ENCODE measurements around the gene APEH.
A peak's percentile ranks its signal among the peaks of the same experiment; 100 is the strongest.

Gene APEH

DNA sequence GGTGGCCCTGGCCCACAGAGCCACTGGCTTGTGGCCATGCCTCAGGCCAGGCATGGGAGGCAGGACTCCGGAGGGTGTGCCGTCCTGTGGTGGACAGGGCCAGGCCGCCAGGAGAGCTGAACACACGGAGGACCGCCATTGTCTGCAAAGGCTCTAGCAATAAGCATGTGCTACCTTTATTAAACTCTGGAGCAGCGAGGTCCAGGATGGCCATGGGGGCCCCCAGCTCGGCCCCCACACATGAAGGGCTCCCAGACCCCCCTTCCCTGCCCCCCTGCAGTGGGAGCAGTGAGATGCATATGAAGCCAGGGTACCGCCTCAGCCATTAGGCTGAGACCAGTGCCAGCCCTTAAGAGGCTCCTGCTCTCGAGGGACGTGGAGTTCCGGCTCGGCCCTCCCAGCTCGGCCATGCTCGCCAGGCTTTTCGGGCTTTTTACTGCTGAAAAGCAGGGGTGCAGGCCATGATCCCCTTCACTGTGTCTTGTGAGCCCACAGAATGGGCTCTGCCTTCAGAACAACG, 42.6 kb downstream of the APEH start:
- H3K36me3 ChIP-seq (ENCODE audit: control insufficient read depth, insufficient read depth, low read length): peaks cover 3% of the 10 kb centered on the region
- no peak for DNase-seq

GRCh38 chr3:49717211-49717958, 43.2 kb downstream of the APEH start:
- Histone ChIP-seq H3K9ac (ENCODE audit: low read length) (no peak overlapping the region), H3K4me1 (ENCODE audit: control insufficient read depth, low read depth, low read length) (no peaks in the 10 kb centered on the region), H3K27me3 (ENCODE audit: insufficient read depth, low read length, poor library complexity) (no peaks in the 10 kb centered on the region), H3K4me3 (ENCODE audit: low read length) (no peak overlapping the region), H4K8ac (ENCODE audit: low read depth, low read length) (no peak overlapping the region), H2BK120ac (ENCODE audit: low read depth, low read length) (no peak overlapping the region), H2BK5ac (ENCODE audit: low read length) (no peak overlapping the region), H3K79me1 (ENCODE audit: low read length) (peaks cover 2% of the 10 kb centered on the region), H3K79me2 (ENCODE audit: control insufficient read depth, insufficient read depth, low read length) (no peaks in the 10 kb centered on the region), H3K4ac (ENCODE audit: low read depth, low read length) (no peak overlapping the region), H3K23ac (ENCODE audit: low read length) (no peak overlapping the region), H3K56ac (ENCODE audit: low read length) (no peak overlapping the region), H2BK15ac (replicated peaks; ENCODE audit: low read depth) (no peak overlapping the region), H2AK5ac (ENCODE audit: low read length) (no peak overlapping the region), H3K4me2 (ENCODE audit: low read length) (no peak overlapping the region), H3K27ac (ENCODE audit: low read depth, low read length) (no peak overlapping the region), H3K36me3 (ENCODE audit: control insufficient read depth, insufficient read depth, low read length) (peaks cover 5% of the 10 kb centered on the region), H3K18ac (ENCODE audit: low read length) (no peak overlapping the region), H4K5ac (ENCODE audit: low read length) (no peak overlapping the region)
- no CpG with 5 or more reads among the region's 14 CpGs for WGBS (ENCODE audit: extremely low coverage, insufficient coverage, low lambda C conversion rate)
- no peak for DNase-seq

More for the DNA sequence above, 42.6 kb downstream of the APEH start:
- no peak overlapping the region for H3K18ac ChIP-seq (ENCODE audit: low read length)
- H2BK5ac ChIP-seq (ENCODE audit: low read length): no peak overlapping the region
- H3K4me1 ChIP-seq (ENCODE audit: control insufficient read depth, low read depth, low read length): no peaks in the 10 kb centered on the region
- no peak overlapping the region for H4K8ac ChIP-seq (ENCODE audit: low read depth, low read length)
- WGBS (ENCODE audit: extremely low coverage, insufficient coverage, low lambda C conversion rate): no CpG with 5 or more reads among the region's 16 CpGs
- H3K4me3 ChIP-seq (ENCODE audit: low read length): no peak overlapping the region
- no peaks in the 10 kb centered on the region for H3K79me2 ChIP-seq (ENCODE audit: control insufficient read depth, insufficient read depth, low read length)
- no peak overlapping the region for H4K5ac ChIP-seq (ENCODE audit: low read length)
- H3K4me2 ChIP-seq (ENCODE audit: low read length): no peak overlapping the region
- H2BK120ac ChIP-seq (ENCODE audit: low read depth, low read length): no peak overlapping the region
- no peak overlapping the region for H3K4ac ChIP-seq (ENCODE audit: low read depth, low read length)
- no peak overlapping the region for H3K9ac ChIP-seq (ENCODE audit: low read length)
- H3K27ac ChIP-seq (ENCODE audit: low read depth, low read length): no peak overlapping the region
- no peaks in the 10 kb centered on the region for H3K27me3 ChIP-seq (ENCODE audit: insufficient read depth, low read length, poor library complexity)
- H2BK15ac ChIP-seq (replicated peaks; ENCODE audit: low read depth): no peak overlapping the region
- no peaks in the 10 kb centered on the region for H3K79me1 ChIP-seq (ENCODE audit: low read length)
- H3K23ac ChIP-seq (ENCODE audit: low read length): no peak overlapping the region
- H3K56ac ChIP-seq (ENCODE audit: low read length): no peak overlapping the region
- no peak overlapping the region for H2AK5ac ChIP-seq (ENCODE audit: low read length)

GRCh38 chr3:49717959-49718857, 44.1 kb downstream of the APEH start:
- H2BK15ac ChIP-seq (replicated peaks; ENCODE audit: low read depth): no peak overlapping the region
- no peak overlapping the region for H2AK5ac ChIP-seq (ENCODE audit: low read length)
- H3K27ac ChIP-seq (ENCODE audit: low read depth, low read length): no peak overlapping the region
- H4K8ac ChIP-seq (ENCODE audit: low read depth, low read length): no peak overlapping the region
- peaks cover 10% of the 10 kb centered on the region for H3K79me1 ChIP-seq (ENCODE audit: low read length)
- no peaks in the 10 kb centered on the region for H3K27me3 ChIP-seq (ENCODE audit: insufficient read depth, low read length, poor library complexity)
- no CpG with 5 or more reads among the region's 75 CpGs for WGBS (ENCODE audit: extremely low coverage, insufficient coverage, low lambda C conversion rate)
- peaks cover 7% of the 10 kb centered on the region for H3K79me2 ChIP-seq (ENCODE audit: control insufficient read depth, insufficient read depth, low read length)
- H3K4me1 ChIP-seq (ENCODE audit: control insufficient read depth, low read depth, low read length): peaks cover 4% of the 10 kb centered on the region
- H2BK5ac ChIP-seq (ENCODE audit: low read length): no peak overlapping the region
- H3K4ac ChIP-seq (ENCODE audit: low read depth, low read length): no peak overlapping the region
- no peak for DNase-seq
- H3K56ac ChIP-seq (ENCODE audit: low read length): peak overlapping the region; percentile 89
- peak overlapping the region; percentile 73 for H3K9ac ChIP-seq (ENCODE audit: low read length)
- H3K36me3 ChIP-seq (ENCODE audit: control insufficient read depth, insufficient read depth, low read length): peaks cover 5% of the 10 kb centered on the region
- H3K4me2 ChIP-seq (ENCODE audit: low read length): no peak overlapping the region
- H3K4me3 ChIP-seq (ENCODE audit: low read length): no peak overlapping the region
- peak overlapping the region; percentile 1 for H3K23ac ChIP-seq (ENCODE audit: low read length)
- no peak overlapping the region for H2BK120ac ChIP-seq (ENCODE audit: low read depth, low read length)
- no peak overlapping the region for H3K18ac ChIP-seq (ENCODE audit: low read length)
- H4K5ac ChIP-seq (ENCODE audit: low read length): no peak overlapping the region

GRCh38 chr3:49718858-49719213, 44.7 kb downstream of the APEH start:
- H4K8ac ChIP-seq (ENCODE audit: low read depth, low read length): no peak overlapping the region
- peaks cover 12% of the 10 kb centered on the region for H3K79me1 ChIP-seq (ENCODE audit: low read length)
- DNase-seq: no peak
- H4K5ac ChIP-seq (ENCODE audit: low read length): no peak overlapping the region
- peak overlapping the region; percentile 82 for H3K4me2 ChIP-seq (ENCODE audit: low read length)
- no peak overlapping the region for H2BK5ac ChIP-seq (ENCODE audit: low read length)
- H3K23ac ChIP-seq (ENCODE audit: low read length): peak overlapping the region; percentile 1
- no peak overlapping the region for H3K4ac ChIP-seq (ENCODE audit: low read depth, low read length)
- no CpG with 5 or more reads among the region's 33 CpGs for WGBS (ENCODE audit: extremely low coverage, insufficient coverage, low lambda C conversion rate)
- H3K56ac ChIP-seq (ENCODE audit: low read length): peak overlapping the region; percentile 89
- no peak overlapping the region for H3K27ac ChIP-seq (ENCODE audit: low read depth, low read length)
- peak overlapping the region; percentile 73 for H3K9ac ChIP-seq (ENCODE audit: low read length)
- peaks cover 5% of the 10 kb centered on the region for H3K36me3 ChIP-seq (ENCODE audit: control insufficient read depth, insufficient read depth, low read length)
- peak overlapping the region; percentile 9 for H3K4me3 ChIP-seq (ENCODE audit: low read length)
- H2BK15ac ChIP-seq (replicated peaks; ENCODE audit: low read depth): no peak overlapping the region
- H3K27me3 ChIP-seq (ENCODE audit: insufficient read depth, low read length, poor library complexity): no peaks in the 10 kb centered on the region
- H2AK5ac ChIP-seq (ENCODE audit: low read length): no peak overlapping the region
- no peak overlapping the region for H3K18ac ChIP-seq (ENCODE audit: low read length)
- H2BK120ac ChIP-seq (ENCODE audit: low read depth, low read length): no peak overlapping the region
- H3K79me2 ChIP-seq (ENCODE audit: control insufficient read depth, insufficient read depth, low read length): peaks cover 7% of the 10 kb centered on the region
- H3K4me1 ChIP-seq (ENCODE audit: control insufficient read depth, low read depth, low read length): peaks cover 4% of the 10 kb centered on the region

DNA sequence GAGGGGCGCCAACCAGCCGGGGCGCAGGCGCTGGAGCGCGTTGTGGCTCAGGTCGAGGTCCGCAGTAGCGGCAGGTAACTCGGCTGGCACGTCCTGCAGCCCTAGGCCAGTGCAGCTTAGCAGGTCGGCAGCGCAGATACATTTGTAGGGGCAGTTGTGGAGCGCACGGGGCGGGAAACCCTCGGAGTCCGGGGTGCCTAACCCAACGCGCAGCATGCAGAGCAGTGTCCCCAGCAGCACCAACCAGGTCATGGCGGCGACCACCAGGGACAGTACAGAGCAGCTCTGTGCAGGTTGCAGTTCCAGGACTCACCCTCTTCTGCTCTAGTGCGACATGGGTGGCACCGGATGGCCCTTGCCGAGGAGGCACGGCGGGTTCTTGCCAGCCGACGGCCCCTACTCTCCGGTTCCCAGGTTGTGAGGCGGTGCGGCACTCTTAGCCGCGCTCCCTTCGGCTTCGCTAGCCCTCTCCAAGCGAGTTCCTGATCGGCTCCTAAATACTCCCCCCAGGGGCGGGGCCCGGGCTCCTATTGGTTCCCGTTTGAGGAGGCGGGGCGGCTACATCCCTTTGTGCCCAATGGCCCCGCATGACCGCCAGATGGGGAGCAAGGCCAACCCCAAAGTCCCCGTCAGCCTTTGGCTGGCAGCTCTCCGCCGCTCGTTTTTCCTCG, 45.2 kb downstream of the APEH start, which contains the start of gene AMIGO3:
AMIGO3 (minus strand) TSS at position 471 of the 671 bp plus-strand sequence; CDS start at position 252, 219 bp downstream.
- Histone ChIP-seq H2BK120ac (ENCODE audit: low read depth, low read length) (no peak within 1 kb of the TSS), H3K27me3 (ENCODE audit: insufficient read depth, low read length, poor library complexity) (no peaks in the 10 kb centered on the region), H4K8ac (ENCODE audit: low read depth, low read length) (no peak within 1 kb of the TSS), H2BK15ac (replicated peaks; ENCODE audit: low read depth) (no peak within 1 kb of the TSS), H3K4me2 (ENCODE audit: low read length) (peak within 1 kb of the TSS; percentile 82), H3K4me1 (ENCODE audit: control insufficient read depth, low read depth, low read length) (peaks cover 4% of the 10 kb centered on the region), H3K36me3 (ENCODE audit: control insufficient read depth, insufficient read depth, low read length) (peaks cover 5% of the 10 kb centered on the region), H2BK5ac (ENCODE audit: low read length) (no peak within 1 kb of the TSS), H4K5ac (ENCODE audit: low read length) (no peak within 1 kb of the TSS), H3K18ac (ENCODE audit: low read length) (no peak within 1 kb of the TSS), H3K9ac (ENCODE audit: low read length) (peak within 1 kb of the TSS; percentile 73), H3K56ac (ENCODE audit: low read length) (peak within 1 kb of the TSS; percentile 89), H3K4ac (ENCODE audit: low read depth, low read length) (no peak within 1 kb of the TSS), H3K79me1 (ENCODE audit: low read length) (peaks cover 12% of the 10 kb centered on the region), H3K23ac (ENCODE audit: low read length) (peak within 1 kb of the TSS; percentile 1), H3K79me2 (ENCODE audit: control insufficient read depth, insufficient read depth, low read length) (peaks cover 7% of the 10 kb centered on the region), H2AK5ac (ENCODE audit: low read length) (no peak within 1 kb of the TSS), H3K4me3 (ENCODE audit: low read length) (peak within 1 kb of the TSS; percentile 9), H3K27ac (ENCODE audit: low read depth, low read length) (no peak within 1 kb of the TSS)
- no CpG with 5 or more reads among the region's 50 CpGs for WGBS (ENCODE audit: extremely low coverage, insufficient coverage, low lambda C conversion rate)
- peak; percentile 96 for DNase-seq

Measured in mesendoderm (in vitro differentiated cells).